Brain microvascular endothelial cell (primary cell): ENCODE data around the gene ZNF827.
A peak's percentile ranks its signal among the peaks of the same experiment; 100 is the strongest.

Experiments used
- DNase-seq: peaks from one replicate; pipeline ENCODE4 v3.0.0-alpha.2; 2020
- H3K27ac ChIP-seq: fragments of 250-450 bp; sonication (Bioruptor Pico); 2 replicates; pipeline ENCODE4 v1.5.1; 2020; ENCODE audit warnings: mild to moderate bottlenecking, moderate library complexity
- H3K27me3 ChIP-seq: fragments of 250-450 bp; sonication (Bioruptor Pico); replicated peaks from 2 replicates; pipeline ENCODE4 v1.5.1; 2020; ENCODE audit warnings: mild to moderate bottlenecking
- H3K36me3 ChIP-seq: fragments of 250-450 bp; sonication (Bioruptor Pico); replicated peaks from 2 replicates; pipeline ENCODE4 v1.5.1; 2020; ENCODE audit warnings: mild to moderate bottlenecking
- H3K4me3 ChIP-seq: 2 replicates; pipeline ENCODE4 v1.5.1; 2011; ENCODE audit warnings: low read depth, mild to moderate bottlenecking, control low read depth, low read length, moderate library complexity
- in situ Hi-C: cut with HindIII; loops from 2 replicates; pipeline ENCODE4 v1.10.0; 2017; ENCODE audit warnings: low sequenced_read_pairs, low pct_ligation_motif_present
- TF ChIP-seq, protein P1 (sequence below): IDR thresholded peaks from 2 replicates; pipeline ENCODE4 v1.5.1; 2011; ENCODE audit warnings: low read depth, mild to moderate bottlenecking, moderate library complexity, low read length, control low read depth, inconsistent platforms; ENCODE audit errors: missing control alignments

ZNF827 gene

DNA sequence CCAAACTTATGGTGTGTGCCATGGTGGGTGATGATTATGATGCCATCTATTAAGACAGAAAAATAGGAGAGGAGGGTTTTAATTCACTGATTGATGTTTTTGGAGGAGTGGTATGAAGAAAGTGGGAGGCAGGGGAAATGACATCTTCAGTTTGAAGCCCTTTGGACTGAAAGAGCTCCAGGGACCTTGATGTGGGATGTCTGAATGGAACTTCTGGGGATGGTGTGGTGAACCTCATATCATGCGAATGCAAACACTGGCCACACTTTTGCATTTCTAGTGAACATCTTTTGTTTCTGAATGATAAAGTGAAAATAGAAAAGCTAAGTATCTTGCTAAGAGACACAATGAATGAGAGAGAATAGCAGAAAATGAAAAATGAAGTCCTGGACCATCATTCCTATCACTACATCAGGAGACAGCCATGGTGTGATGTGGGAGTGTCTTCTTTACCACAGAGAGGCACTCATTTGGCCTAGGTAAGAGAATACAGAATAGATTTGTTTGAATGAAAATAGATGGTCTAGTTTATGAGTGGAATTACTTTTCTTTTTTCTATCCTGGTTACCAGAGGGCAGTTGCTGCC, 123.5 kb downstream of the ZNF827 start:
- Histone ChIP-seq H3K27me3 (no peaks in the 10 kb centered on the region), H3K36me3 (no peaks in the 10 kb centered on the region), H3K27ac (no peak overlapping the region), H3K4me3 (no peak overlapping the region)
- TF ChIP-seq, protein P1, sequence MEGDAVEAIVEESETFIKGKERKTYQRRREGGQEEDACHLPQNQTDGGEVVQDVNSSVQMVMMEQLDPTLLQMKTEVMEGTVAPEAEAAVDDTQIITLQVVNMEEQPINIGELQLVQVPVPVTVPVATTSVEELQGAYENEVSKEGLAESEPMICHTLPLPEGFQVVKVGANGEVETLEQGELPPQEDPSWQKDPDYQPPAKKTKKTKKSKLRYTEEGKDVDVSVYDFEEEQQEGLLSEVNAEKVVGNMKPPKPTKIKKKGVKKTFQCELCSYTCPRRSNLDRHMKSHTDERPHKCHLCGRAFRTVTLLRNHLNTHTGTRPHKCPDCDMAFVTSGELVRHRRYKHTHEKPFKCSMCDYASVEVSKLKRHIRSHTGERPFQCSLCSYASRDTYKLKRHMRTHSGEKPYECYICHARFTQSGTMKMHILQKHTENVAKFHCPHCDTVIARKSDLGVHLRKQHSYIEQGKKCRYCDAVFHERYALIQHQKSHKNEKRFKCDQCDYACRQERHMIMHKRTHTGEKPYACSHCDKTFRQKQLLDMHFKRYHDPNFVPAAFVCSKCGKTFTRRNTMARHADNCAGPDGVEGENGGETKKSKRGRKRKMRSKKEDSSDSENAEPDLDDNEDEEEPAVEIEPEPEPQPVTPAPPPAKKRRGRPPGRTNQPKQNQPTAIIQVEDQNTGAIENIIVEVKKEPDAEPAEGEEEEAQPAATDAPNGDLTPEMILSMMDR, result no peak
- DNase-seq, result no peak
- in situ Hi-C loops, result no loop called here

DNA sequence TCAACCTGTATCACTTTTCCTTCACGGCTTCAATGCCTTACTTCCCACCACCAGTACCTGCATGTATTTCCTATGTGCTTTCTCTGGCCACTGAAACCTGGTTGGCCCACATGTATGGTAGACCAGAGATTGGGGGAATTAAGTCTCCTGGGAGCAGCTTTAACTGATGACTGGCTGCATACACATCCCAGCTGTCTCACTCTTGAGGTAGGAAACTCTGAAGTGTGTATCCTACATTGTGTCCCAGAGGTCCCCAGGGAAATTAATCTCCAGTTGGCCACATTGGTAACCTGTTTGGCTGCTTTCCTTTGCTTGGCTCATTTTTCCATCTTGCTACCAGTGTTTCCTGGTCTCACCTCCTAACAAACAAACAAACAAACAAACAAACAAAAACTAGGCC, 124.4 kb downstream of the ZNF827 start:
- Histone ChIP-seq H3K4me3 (no peak overlapping the region), H3K27me3 (no peaks in the 10 kb centered on the region), H3K36me3 (no peaks in the 10 kb centered on the region), H3K27ac (no peak overlapping the region)
- in situ Hi-C loops, result no loop called here
- DNase-seq, result no peak
- TF ChIP-seq, protein P1, result no peak

DNA sequence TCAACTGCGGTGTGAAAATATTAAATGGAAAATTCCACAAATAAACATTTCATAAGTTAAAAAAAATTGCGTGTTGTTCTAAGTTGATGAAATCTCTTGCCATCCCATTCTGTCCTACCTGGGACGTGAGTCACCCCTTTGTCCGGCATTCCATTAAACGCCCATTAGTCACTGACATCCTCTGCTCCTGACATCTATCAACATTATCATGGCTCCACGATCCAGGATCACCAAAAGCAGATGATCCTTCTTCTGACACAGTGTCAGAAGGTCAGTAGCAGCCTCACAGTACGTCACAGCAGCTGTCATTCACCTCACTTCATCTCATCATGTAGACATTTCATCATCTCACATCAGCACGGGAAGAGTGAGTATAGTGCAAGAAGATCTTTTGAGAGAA, 125.7 kb downstream of the ZNF827 start:
- in situ Hi-C loops, result no loop called here
- Histone ChIP-seq H3K27me3 (no peaks in the 10 kb centered on the region), H3K27ac (no peak overlapping the region), H3K36me3 (no peaks in the 10 kb centered on the region), H3K4me3 (no peak overlapping the region)
- TF ChIP-seq, protein P1, result no peak
- DNase-seq, result peak; percentile 42

DNA sequence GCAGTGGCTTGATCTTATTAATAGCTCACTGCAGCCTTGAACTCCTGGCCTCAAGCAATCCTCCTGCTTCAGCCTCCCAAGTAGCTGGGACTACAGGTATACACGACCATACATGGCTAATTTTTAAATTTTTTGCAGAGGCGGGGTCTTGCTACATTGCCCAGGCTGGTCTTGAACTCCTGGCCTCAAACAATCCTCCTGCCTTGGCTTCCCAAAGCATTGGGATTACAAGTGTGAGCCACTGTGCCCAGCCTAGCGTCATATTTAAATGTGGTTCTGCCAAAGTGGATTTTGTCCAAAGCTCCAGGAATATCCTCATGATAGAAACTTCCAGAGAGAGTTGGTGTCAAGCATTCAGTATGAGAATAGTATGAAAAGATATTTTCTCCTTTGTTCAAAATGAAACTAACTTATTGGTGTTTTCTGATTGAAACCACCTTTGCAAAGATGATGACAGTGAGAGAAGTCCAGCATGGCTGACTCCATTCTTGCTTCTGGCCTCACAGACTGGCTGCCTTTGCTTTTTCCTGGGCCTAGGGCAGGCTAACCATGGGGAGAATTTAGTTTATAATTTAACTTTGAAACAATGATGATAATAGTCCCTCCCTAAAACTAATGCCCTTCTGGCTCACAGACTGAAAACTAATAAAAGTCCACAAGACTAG, 129.6 kb downstream of the ZNF827 start:
- TF ChIP-seq, protein P1, result no peak
- Histone ChIP-seq H3K27ac (peak overlapping the region; percentile 97), H3K36me3 (no peaks in the 10 kb centered on the region), H3K27me3 (no peaks in the 10 kb centered on the region), H3K4me3 (no peak overlapping the region)
- DNase-seq, result no peak
- in situ Hi-C loops, result no loop called here

DNA sequence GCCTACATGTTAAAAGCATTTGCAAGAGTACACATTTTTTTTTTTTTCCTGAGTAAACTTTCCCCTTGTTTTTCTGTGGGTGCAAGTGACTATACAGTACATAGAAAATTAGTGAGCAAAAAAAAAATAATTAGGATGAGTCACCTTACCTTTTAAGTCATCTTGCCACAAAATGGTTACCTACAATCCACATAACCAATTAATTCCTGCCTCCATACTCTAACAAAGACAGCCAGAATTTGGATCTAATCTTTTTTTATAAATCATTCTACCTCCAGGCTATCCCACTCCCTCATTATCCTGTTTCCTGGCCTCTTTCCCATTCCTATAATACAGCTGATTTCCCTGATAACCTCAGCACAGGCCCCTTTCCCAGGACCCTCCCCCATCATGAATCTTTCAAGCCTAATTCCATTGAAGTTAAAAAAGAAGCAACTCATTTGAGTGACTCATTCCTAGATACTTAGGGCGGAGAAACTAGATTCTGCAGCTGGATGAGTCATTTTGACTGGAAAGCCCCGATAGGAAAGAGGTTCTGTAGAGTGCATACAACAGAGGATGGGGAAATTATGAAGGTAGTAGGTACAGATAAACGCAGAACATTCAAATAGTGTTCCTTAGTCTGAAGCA, 130.5 kb downstream of the ZNF827 start:
- no peak overlapping the region for H3K4me3 ChIP-seq
- no peaks in the 10 kb centered on the region for H3K27me3 ChIP-seq
- TF ChIP-seq, protein P1, result no peak
- in situ Hi-C loops, result no loop called here
- no peaks in the 10 kb centered on the region for H3K36me3 ChIP-seq
- DNase-seq, result peak; percentile 94
- peak overlapping the region; percentile 97 for H3K27ac ChIP-seq
